SK-N-MC (cell line): ENCODE results near the gene DPEP3.

Experiments
- EZH2 ChIP-seq: fragments of 200-600 bp; sonication (generic); IDR thresholded peaks from one replicate; pipeline ENCODE4 v1.6.1; 2017; ENCODE audit warnings: antibody characterized with exemption
- FOXP2 ChIP-seq: optimal IDR thresholded peaks from 2 replicates; pipeline ENCODE3; 2011; ENCODE audit warnings: mild to moderate bottlenecking, moderate library complexity; ENCODE audit not compliant: insufficient read depth; ENCODE audit errors: extremely low read length, control extremely low read depth
- POLR2AphosphoS5 ChIP-seq: IDR thresholded peaks from 2 replicates; pipeline ENCODE4 v1.6.1; 2012; ENCODE audit warnings: mild to moderate bottlenecking, low read depth, low read length, borderline replicate concordance

GRCh38 chr16:67948015-67948414, 32.3 kb downstream of the DPEP3 start:
- TF ChIP-seq POLR2AphosphoS5 (no peak), EZH2 (no peak), FOXP2 (no peak)
